H1 (cell line): Measurements from ENCODE around the gene ADAMTS17. TPM values are rescaled to one million over a fixed set of nuclear protein-coding genes. Genes with fewer than 3 reads are reported as not detected.

ENCODE experiments used
- CTCF ChIA-PET: fragments of 300-600 bp; sonication (Branson Sonifier 250); formaldehyde crosslinking; loops from one replicate; lab custom pipeline; 2021; ENCODE audit not compliant: partially characterized antibody; lab: Charles Lee
- POLR2A ChIA-PET: fragments of 300-600 bp; sonication (Branson Sonifier 250); formaldehyde crosslinking; loops from one replicate; lab custom pipeline; 2021; ENCODE audit warnings: inconsistent platforms; ENCODE audit not compliant: partially characterized antibody; lab: Charles Lee
- DNase-seq, 2 experiments: peaks; one replicate each; pipeline versions ENCODE4 v3.0.0 to v3.0.0-alpha.2; 2010 to 2022; ENCODE audit warnings: low spot score in 2 of 2, low read depth in 1 of 2, mixed read lengths in 1 of 2
- FAIRE-seq: peaks from 2 replicates; lab custom pipeline; 2011; peaks lifted over from hg19 to GRCh38; lab: Jason Lieb, UNC
- H2AFZ ChIP-seq: 2 replicates; pipeline ENCODE4 v1.8.1; 2012; ENCODE audit warnings: low read length, inconsistent platforms
- H2AK5ac ChIP-seq: 2 replicates; pipeline ENCODE4 v1.6.1; 2013; ENCODE audit warnings: low read depth, low read length
- H2BK120ac ChIP-seq: replicated peaks from 2 replicates; pipeline ENCODE3; 2013; ENCODE audit warnings: low read depth, low read length, inconsistent platforms
- H2BK12ac ChIP-seq: 2 replicates; pipeline ENCODE4 v1.6.1; 2013; ENCODE audit warnings: low read depth, low read length
- H2BK15ac ChIP-seq: 2 replicates; pipeline ENCODE4 v1.6.1; 2013; ENCODE audit warnings: low read length
- H2BK20ac ChIP-seq: 2 replicates; pipeline ENCODE4 v1.6.1; 2013; ENCODE audit warnings: low read length
- H2BK5ac ChIP-seq: 2 replicates; pipeline ENCODE4 v1.6.1; 2013; ENCODE audit warnings: low read depth, low read length
- H3K14ac ChIP-seq: 2 replicates; pipeline ENCODE4 v1.6.1; 2013; ENCODE audit warnings: inconsistent platforms; ENCODE audit not compliant: insufficient read length
- H3K18ac ChIP-seq: 2 replicates; pipeline ENCODE4 v1.6.1; 2013; ENCODE audit warnings: low read length; ENCODE audit errors: extremely low read depth
- H3K23ac ChIP-seq: 2 replicates; pipeline ENCODE4 v1.6.1; 2013; ENCODE audit warnings: inconsistent platforms; ENCODE audit not compliant: insufficient read length
- H3K23me2 ChIP-seq: 2 replicates; pipeline ENCODE4 v1.6.1; 2013; ENCODE audit warnings: low read depth, low read length
- H3K27ac ChIP-seq: 2 replicates; pipeline ENCODE4 v1.6.1; 2011; ENCODE audit warnings: low read depth, low read length, inconsistent platforms
- H3K27me3 ChIP-seq, 4 experiments: replicated peaks in 1 of 4; 1 replicate in 1 of 4; 2 replicates in 3 of 4; pipeline versions ENCODE4 v1.6.1 to v1.8.1; 2011 to 2013; ENCODE audit warnings: low read length in 3 of 4, mild to moderate bottlenecking in 3 of 4, inconsistent platforms in 2 of 4, mixed read lengths in 2 of 4, moderate library complexity in 1 of 4; ENCODE audit not compliant: control insufficient read depth in 3 of 4, insufficient read depth in 3 of 4; ENCODE audit errors: extremely low read depth in 1 of 4
- H3K36me3 ChIP-seq, 4 experiments: 2 replicates each; pipeline versions ENCODE4 v1.6.1 to v1.8.1; 2011 to 2013; ENCODE audit warnings: mild to moderate bottlenecking in 4 of 4, low read length in 3 of 4, moderate library complexity in 2 of 4, control low read depth in 1 of 4, inconsistent platforms in 1 of 4; ENCODE audit not compliant: insufficient read depth in 4 of 4, control insufficient read depth in 2 of 4
- H3K4ac ChIP-seq: replicated peaks from 2 replicates; pipeline ENCODE3; 2013; ENCODE audit warnings: low read length, low read depth, mixed read lengths, inconsistent platforms; ENCODE audit not compliant: insufficient read length
- H3K4me1 ChIP-seq, 4 experiments: replicated peaks in 1 of 4; 1 replicate in 1 of 4; 2 replicates in 3 of 4; pipeline versions ENCODE4 v1.6.1 to v1.8.1; 2011 to 2013; ENCODE audit warnings: low read length in 3 of 4, inconsistent platforms in 2 of 4, mixed read lengths in 1 of 4; ENCODE audit not compliant: insufficient read depth in 4 of 4, control insufficient read depth in 3 of 4
- H3K4me2 ChIP-seq, 2 experiments: 2 replicates each; pipeline versions ENCODE4 v1.6.1 to v1.8.1; 2011 to 2013; ENCODE audit warnings: low read depth in 2 of 2, low read length in 2 of 2, control low read depth in 1 of 2, inconsistent platforms in 1 of 2, mild to moderate bottlenecking in 1 of 2; ENCODE audit not compliant: insufficient read depth in 1 of 2
- H3K4me3 ChIP-seq, 4 experiments: fragments of 200-600, 300-600 bp in 1 of 4; sonication (generic), shearing (Covaris generic), sonication (Bioruptor Twin) in 1 of 4; 2 replicates each; pipeline versions ENCODE4 v1.5.1 to v1.8.1; 2011 to 2016; ENCODE audit warnings: low read length in 4 of 4, low read depth in 3 of 4, control low read depth in 2 of 4, inconsistent platforms in 2 of 4, mild to moderate bottlenecking in 2 of 4, mixed read lengths in 1 of 4, moderate library complexity in 1 of 4; ENCODE audit not compliant: insufficient read depth in 2 of 4; ENCODE audit errors: extremely low read depth in 1 of 4
- H3K56ac ChIP-seq: replicated peaks from 2 replicates; pipeline ENCODE3; 2013; ENCODE audit warnings: low read depth, mild to moderate bottlenecking, mixed read lengths, low read length, inconsistent platforms; ENCODE audit not compliant: insufficient read length
- H3K79me1 ChIP-seq: 2 replicates; pipeline ENCODE4 v1.6.1; 2013; ENCODE audit warnings: low read depth, low read length, control low read depth
- H3K79me2 ChIP-seq, 2 experiments: 2 replicates each; pipeline versions ENCODE4 v1.6.1 to v1.8.1; 2012 to 2013; ENCODE audit warnings: low read length in 2 of 2, mild to moderate bottlenecking in 2 of 2, inconsistent platforms in 1 of 2; ENCODE audit not compliant: insufficient read depth in 2 of 2, control insufficient read depth in 1 of 2
- H3K9ac ChIP-seq, 4 experiments: replicated peaks in 1 of 4; 1 replicate in 1 of 4; 2 replicates in 3 of 4; pipeline versions ENCODE4 v1.6.1 to v1.8.1; 2011 to 2013; ENCODE audit warnings: low read depth in 3 of 4, low read length in 3 of 4, control low read depth in 2 of 4, mild to moderate bottlenecking in 2 of 4, moderate library complexity in 2 of 4, inconsistent platforms in 1 of 4; ENCODE audit errors: extremely low read depth in 1 of 4
- H3K9me3 ChIP-seq, 2 experiments: 2 replicates each; pipeline versions ENCODE4 v1.6.1 to v1.8.1; 2012 to 2013; ENCODE audit warnings: mild to moderate bottlenecking in 2 of 2, moderate library complexity in 2 of 2, control low read depth in 1 of 2, inconsistent platforms in 1 of 2, low read depth in 1 of 2, low read length in 1 of 2, mixed read lengths in 1 of 2; ENCODE audit not compliant: insufficient read depth in 2 of 2
- H4K20me1 ChIP-seq, 2 experiments: replicated peaks in 1 of 2; 2 replicates each; pipeline versions ENCODE3 to v1.8.1; 2011 to 2013; ENCODE audit warnings: inconsistent platforms in 2 of 2, low read length in 2 of 2, mild to moderate bottlenecking in 1 of 2; ENCODE audit not compliant: insufficient read depth in 2 of 2, control insufficient read depth in 1 of 2
- H4K5ac ChIP-seq: 2 replicates; pipeline ENCODE4 v1.6.1; 2013; ENCODE audit warnings: low read length, low read depth, mixed read lengths, inconsistent platforms; ENCODE audit not compliant: insufficient read length
- H4K8ac ChIP-seq: 2 replicates; pipeline ENCODE4 v1.8.0; 2013; ENCODE audit warnings: mild to moderate bottlenecking, moderate library complexity, low read length, inconsistent platforms; ENCODE audit not compliant: insufficient read depth; ENCODE audit errors: extremely low read depth
- H4K91ac ChIP-seq: replicated peaks from 2 replicates; pipeline ENCODE3; 2013; ENCODE audit warnings: low read length, mixed read lengths, inconsistent platforms; ENCODE audit not compliant: insufficient read length
- KDM1A ChIP-seq: fragments of 200-600, 300-600 bp; sonication (generic); IDR thresholded peaks from 2 replicates; pipeline ENCODE4 v1.7.1; 2016; ENCODE audit warnings: mild to moderate bottlenecking, low read length, borderline replicate concordance
- KDM4A ChIP-seq: IDR thresholded peaks from one replicate; pipeline ENCODE4 v1.7.1; 2012; ENCODE audit warnings: low read depth, mild to moderate bottlenecking, moderate library complexity, low read length, inconsistent platforms; ENCODE audit not compliant: severe bottlenecking
- TEAD4 ChIP-seq: IDR thresholded peaks from 2 replicates; pipeline ENCODE4 v1.6.1; 2012; ENCODE audit warnings: low read depth, low read length, inconsistent platforms, mixed read lengths
- WGBS, 2 experiments: shearing (Covaris generic) in 1 of 2; methylation state at CpG; one replicate each; pipeline versions ENCODE4 v1.1.6 to v1.1.7; 2013 to 2015; ENCODE audit warnings: low lambda C conversion rate in 2 of 2, mixed read lengths in 2 of 2, inconsistent platforms in 1 of 2, low coverage in 1 of 2, missing lambda C conversion rate in 1 of 2; ENCODE audit not compliant: insufficient replicate concordance in 2 of 2, insufficient coverage in 1 of 2, insufficient read length in 1 of 2; ENCODE audit errors: extremely low coverage in 1 of 2, missing lambda C conversion rate in 1 of 2; 5-methylcytosine and 5-hydroxymethylcytosine counted together
- polyA plus RNA-seq, 7 experiments: library from polyadenylated mRNA; depleted of rRNA in 3 of 7; stranded (reverse) in 5 of 7; unstranded in 2 of 7; fragments of >200 nt in 5 of 7; fragments of 200-250 nt in 2 of 7; gene quantifications; 1 replicate in 5 of 7; 2 replicates in 1 of 7; 4 replicates in 1 of 7; pipeline versions ENCODE4 v1.2.1 to v1.2.3, GENCODE V29; 2011 to 2013; ENCODE audit warnings: missing spikeins in 2 of 7, mixed read lengths in 2 of 7
- total RNA-seq: library from RNA; stranded (reverse); fragmentation: NEBNext Ultra II Directional; extraction: Animal tissue kit (Norgen Biotek cat#: 25700); gene quantifications from 2 replicates; pipeline ENCODE4 v1.2.1, GENCODE V29; 2021

Gene ADAMTS17
- total and polyA plus RNA-seq, 2 of the 8 experiments (the other 6 are each of a cell fraction or from before 2014, with no cell fraction given), result 0.51 to 1.7 TPM

DNA sequence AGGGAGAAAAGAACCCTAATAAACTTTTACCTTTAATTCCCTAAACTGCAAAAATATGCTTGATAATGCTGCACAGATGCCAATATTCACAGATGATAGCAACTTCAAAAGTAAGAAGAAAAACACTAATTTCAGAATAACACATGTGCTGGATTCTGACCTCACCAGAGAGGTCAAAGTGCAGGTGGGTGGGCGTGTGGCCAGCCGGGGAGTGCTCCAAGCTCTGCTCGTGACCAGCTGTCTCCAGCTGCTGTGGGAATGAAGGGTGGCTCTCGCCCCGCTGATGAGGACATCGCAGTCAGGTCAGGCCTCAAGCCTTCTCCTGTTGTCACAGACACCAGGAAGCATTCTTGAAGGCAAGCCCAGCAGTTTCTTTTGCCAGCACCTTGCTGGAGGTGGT, 57.1 kb downstream of the ADAMTS17 start:
- Histone ChIP-seq H3K4ac (no peak overlapping the region), H3K27ac (no peak overlapping the region), H3K36me3 (no peaks in the 10 kb centered on the region; a peak in 1 of 8 replicates), H3K4me1 (no peaks in the 10 kb centered on the region), H3K9ac (no peak overlapping the region), H4K20me1 (no peaks in the 10 kb centered on the region), H2AK5ac (no peak overlapping the region), H3K79me2 (no peaks in the 10 kb centered on the region), H4K8ac (0 out of 2 replicates have a peak overlapping the region, but pooled peaks have one; percentile 18), H2BK12ac (no peak overlapping the region), H3K18ac (no peak overlapping the region), H3K14ac (no peak overlapping the region), H4K91ac (no peak overlapping the region), H3K9me3 (0 out of 4 replicates have a peak, but pooled peaks cover 0 to 4% of the 10 kb centered on the region in 2 experiments), H3K23me2 (no peaks in the 10 kb centered on the region), H2BK15ac (no peak overlapping the region), H2BK20ac (no peak overlapping the region), H3K23ac (no peak overlapping the region), H3K56ac (no peak overlapping the region), H3K4me2 (no peak overlapping the region), H3K4me3 (no peak overlapping the region)
- 94% methylated on average over 6 of the region's 6 CpGs; no CpG with 5 or more reads in 1 of the 2 experiments for WGBS, 2 experiments
- FAIRE-seq, result no peak
- no peak for DNase-seq
- POLR2A ChIA-PET, result no interaction called here
- CTCF ChIA-PET, result interaction anchor here (0.9 to 1.4 kb wide), 2 partner anchors 53 to 356 kb away, joined by 3 read pairs; no protein-coding TSS in a partner anchor
- TF ChIP-seq KDM4A (no peak), KDM1A (no peak), TEAD4 (no peak)
- TF ChIP-seq, all 59 proteins: peak for 0
- Histone ChIP-seq H3K27me3 (no peaks in the 10 kb centered on the region), H2AFZ (no peak overlapping the region), H2BK5ac (no peak overlapping the region), H3K79me1 (no peaks in the 10 kb centered on the region; the same call in 1 of the 2 replicates), H4K5ac (no peak overlapping the region), H2BK120ac (no peak overlapping the region)
